ENCODE measurements around the gene PDZD8. TPM values are rescaled to one million over a fixed set of nuclear protein-coding genes. Genes with fewer than 3 reads are reported as not detected.

PDZD8 gene
- total RNA-seq, 1 donor from 2014 or later = 18.7 TPM

DNA sequence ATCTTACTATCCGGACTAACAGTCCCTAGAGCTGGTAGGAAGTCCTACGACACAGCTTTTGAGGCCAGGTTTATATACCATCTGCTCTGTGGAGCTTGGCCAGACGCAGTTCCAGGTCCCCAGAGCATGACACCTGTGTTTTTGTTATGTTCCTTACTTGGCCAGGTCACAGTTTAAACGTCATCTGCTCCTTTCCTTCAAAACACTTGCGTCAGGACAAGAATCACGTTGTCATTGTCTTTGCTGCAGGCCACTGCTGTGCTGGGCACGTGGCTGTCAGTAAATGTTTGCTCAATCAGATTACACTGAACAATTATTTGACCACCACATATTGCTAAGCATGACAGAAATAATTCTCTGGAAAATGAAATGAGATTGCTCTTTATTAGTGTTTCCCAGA, 110.5 kb downstream of the PDZD8 start:
- intact Hi-C loops (cut with micrococcal nuclease) = no loop called here
- ATAC-seq (no peak), DNase-seq (no peak)

DNA sequence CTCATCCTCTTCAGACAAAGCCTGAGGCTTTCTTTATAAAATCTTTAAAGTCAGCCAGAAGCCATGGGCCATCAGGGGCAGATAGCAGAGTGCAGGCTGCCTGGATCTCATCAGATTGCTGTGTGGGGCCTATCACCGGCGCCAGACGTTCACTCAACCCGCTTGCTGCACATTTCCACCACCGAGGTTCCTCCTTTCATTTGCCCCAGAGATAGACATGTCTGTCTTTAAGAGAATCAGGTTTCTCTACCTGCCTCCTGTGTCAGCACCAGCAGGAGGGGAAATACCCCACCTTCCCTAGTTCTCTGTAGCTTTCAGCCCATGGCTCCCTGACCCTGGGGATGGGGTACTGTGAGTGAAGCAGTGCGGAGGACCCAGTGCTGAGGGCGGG, 112.3 kb downstream of the PDZD8 start:
- ATAC-seq = no peak
- no peak for DNase-seq
- intact Hi-C loops (cut with micrococcal nuclease) = no loop called here

GRCh38 chr10:117262291-117262902, 112.8 kb downstream of the PDZD8 start:
- intact Hi-C loops (cut with micrococcal nuclease) = no loop called here
- ATAC-seq (no peak), DNase-seq (no peak)

GRCh38 chr10:117261501-117261900, 113.7 kb downstream of the PDZD8 start:
- ATAC-seq (no peak), DNase-seq (no peak)
- intact Hi-C loops (cut with micrococcal nuclease) = no loop called here

GRCh38 chr10:117260084-117260483, 115.2 kb downstream of the PDZD8 start:
- intact Hi-C loops (cut with micrococcal nuclease) = no loop called here
- DNase-seq = no peak
- ATAC-seq = no peak

GRCh38 chr10:117259279-117259678, 116.0 kb downstream of the PDZD8 start:
- ATAC-seq = no peak
- no peak for DNase-seq
- intact Hi-C loops (cut with micrococcal nuclease) = no loop called here

- intact Hi-C loops (cut with micrococcal nuclease) = no loop called here
- no peak for ATAC-seq
- DNase-seq = no peak
Observed at GRCh38 chr10:117257721-117258120, 117.5 kb downstream of the PDZD8 start.

- DNase-seq (no peak), ATAC-seq (no peak)
- intact Hi-C loops (cut with micrococcal nuclease) = no loop called here
Observed at GRCh38 chr10:117256910-117257309, 118.3 kb downstream of the PDZD8 start.

- intact Hi-C loops (cut with micrococcal nuclease) = no loop called here
- DNase-seq (no peak), ATAC-seq (no peak)
Observed at GRCh38 chr10:117255835-117256460, 119.3 kb downstream of the PDZD8 start.

- intact Hi-C loops (cut with micrococcal nuclease) = no loop called here
- DNase-seq = no peak
- ATAC-seq = no peak
Observed at GRCh38 chr10:117254774-117255735, 120.2 kb downstream of the PDZD8 start.

DNA sequence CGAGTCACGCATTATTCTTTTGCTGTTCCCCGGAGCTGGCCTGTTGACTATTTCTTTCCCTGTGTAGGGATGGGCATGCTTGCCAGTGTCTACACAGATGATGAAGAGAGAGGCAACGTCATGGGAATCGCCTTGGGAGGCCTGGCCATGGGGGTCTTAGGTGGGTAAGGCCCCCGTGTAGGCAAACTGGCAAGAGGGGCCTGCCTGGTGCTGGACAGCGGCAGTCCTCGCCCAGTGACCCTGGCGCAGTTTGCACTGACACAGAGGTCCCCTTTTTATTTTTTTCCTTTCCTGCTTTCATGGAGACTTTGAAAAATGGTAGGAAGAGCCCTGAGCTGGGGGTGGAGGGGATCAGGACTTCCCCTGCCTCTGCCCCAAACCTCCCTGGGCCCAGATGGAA, 120.9 kb downstream of the PDZD8 start:
- ATAC-seq (no peak), DNase-seq (no peak)
- intact Hi-C loops (cut with micrococcal nuclease) = no loop called here

- ATAC-seq (no peak), DNase-seq (no peak)
- intact Hi-C loops (cut with micrococcal nuclease) = no loop called here
Observed at GRCh38 chr10:117253908-117254307, 121.3 kb downstream of the PDZD8 start.

- intact Hi-C loops (cut with micrococcal nuclease) = no loop called here
- no peak for ATAC-seq
- DNase-seq = no peak
Observed at GRCh38 chr10:117250411-117250810, 124.8 kb downstream of the PDZD8 start.

DNA sequence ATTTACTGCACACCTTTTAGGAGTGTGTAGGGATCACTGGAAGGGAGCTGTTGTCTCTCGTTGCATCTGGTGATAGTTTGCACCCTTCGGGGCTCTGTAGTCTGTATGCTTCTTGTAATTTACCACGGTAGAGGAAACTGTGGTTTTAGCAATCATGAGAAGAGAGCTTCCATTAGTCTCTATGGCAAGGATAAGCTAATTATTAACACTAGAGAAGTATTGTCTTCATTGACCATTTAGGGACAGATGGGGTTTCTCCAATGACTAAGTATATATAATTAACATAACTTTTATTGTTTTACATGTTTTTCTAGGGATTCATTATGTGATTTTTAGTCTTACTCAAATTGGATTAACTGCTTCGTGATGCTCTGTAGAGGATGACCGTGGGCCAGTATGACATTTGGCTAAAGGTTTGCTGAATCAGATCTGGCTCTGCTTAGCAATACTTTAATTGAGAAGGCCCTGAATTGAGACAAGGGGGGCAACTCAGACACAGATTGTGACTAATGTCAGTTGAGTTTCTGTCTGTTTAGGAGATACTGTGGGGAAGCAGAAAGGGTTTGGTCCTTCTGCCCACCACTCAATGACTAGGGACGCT, 125.6 kb downstream of the PDZD8 start:
- intact Hi-C loops (cut with micrococcal nuclease) = no loop called here
- no peak for ATAC-seq

GRCh38 chr10:117248750-117249465, 126.3 kb downstream of the PDZD8 start:
- intact Hi-C loops (cut with micrococcal nuclease) = no loop called here
- DNase-seq (no peak), ATAC-seq (no peak)

More for the DNA sequence above, 125.6 kb downstream of the PDZD8 start:
- DNase-seq = no peak

DNA sequence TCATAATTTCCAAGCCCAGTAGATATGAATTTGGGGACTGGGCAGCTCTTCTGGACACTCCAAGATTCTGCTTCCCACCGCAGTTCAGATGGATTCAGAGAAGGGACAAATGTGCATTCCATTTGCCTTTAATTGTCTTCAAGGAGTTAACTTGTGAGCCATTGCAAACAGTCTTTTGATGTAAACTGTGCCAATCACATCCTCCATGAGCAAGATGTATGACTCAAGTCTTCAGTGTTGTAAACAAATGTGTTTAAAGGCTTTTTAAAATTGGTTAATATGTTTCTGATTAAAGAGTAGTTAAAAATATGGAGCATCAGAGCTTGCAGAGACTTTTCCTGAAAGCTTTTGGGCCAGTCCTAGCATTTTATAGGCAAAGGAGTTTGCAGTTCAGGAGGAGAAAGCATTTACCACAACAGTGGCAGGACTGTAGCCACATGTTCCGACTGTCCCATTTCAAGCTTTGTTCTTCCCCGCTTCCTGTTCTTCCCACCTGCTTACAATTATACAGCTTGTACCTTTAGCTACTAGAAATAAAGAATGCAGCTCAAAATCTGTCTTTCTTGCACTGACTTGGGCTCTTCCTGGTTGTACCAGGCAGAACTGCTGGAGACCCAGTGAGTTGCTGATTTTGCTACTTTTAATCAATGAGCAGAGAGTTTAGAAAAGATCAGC, 128.1 kb downstream of the PDZD8 start:
- DNase-seq = no peak
- no peak for ATAC-seq
- intact Hi-C loops (cut with micrococcal nuclease) = no loop called here

- DNase-seq (no peak), ATAC-seq (no peak)
- intact Hi-C loops (cut with micrococcal nuclease) = no loop called here
Observed at GRCh38 chr10:117242463-117242832, 132.8 kb downstream of the PDZD8 start.

DNA sequence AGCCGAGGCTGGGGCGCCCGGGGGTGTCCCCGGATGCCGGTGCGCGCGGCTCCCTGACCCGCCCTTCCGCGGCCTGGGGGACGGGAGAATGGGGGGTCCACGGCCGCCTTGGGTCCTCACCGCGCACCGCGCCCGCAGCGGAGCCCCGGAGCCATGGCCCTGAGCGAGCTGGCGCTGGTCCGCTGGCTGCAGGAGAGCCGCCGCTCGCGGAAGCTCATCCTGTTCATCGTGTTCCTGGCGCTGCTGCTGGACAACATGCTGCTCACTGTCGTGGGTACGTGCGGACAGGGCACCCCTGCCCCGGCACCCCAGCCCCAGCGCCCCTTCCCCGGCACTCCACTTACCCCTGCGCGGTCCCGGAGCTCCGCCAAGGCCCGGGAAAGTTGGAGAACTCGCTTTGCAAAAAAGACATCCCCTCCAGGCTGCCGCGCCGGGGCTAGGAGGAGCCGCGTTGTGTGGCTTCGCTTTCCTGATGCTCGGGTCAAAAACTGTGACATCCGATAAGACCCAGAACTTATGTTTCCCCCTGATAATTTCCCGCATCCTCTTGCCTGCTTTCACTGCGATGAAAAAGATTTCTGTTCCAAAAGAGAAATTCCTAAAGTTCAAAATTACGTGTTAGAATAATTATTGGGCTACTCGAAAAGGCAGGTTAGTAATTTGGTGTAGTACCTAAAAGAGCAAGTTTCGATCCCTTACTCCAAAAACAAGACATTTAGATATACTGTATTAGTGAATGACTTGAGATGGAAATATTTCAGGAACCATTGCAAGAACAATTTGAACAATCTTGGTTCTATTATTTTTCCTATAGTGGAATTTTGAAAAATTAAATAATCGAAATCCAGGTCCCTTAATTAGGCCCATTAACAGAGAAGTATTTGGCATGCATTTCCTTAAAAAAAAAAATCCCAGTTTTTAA, 133.4 kb downstream of the PDZD8 start:
- intact Hi-C loops (cut with micrococcal nuclease) = no loop called here
- DNase-seq (peak; percentile 32), ATAC-seq (no peak)
